GM12875 (cell line): Measurements from ENCODE around the gene CNGB1.

Experiments
- H3K4me3 ChIP-seq: one replicate; pipeline ENCODE4 v1.5.1; 2011; ENCODE audit warnings: low read depth, low read length, control low read depth
- CTCF ChIP-seq: IDR thresholded peaks from 2 replicates; pipeline ENCODE4 v1.5.1; 2011; ENCODE audit warnings: low read depth, mild to moderate bottlenecking, control low read depth, inconsistent platforms, low read length, moderate library complexity, borderline replicate concordance; ENCODE audit not compliant: insufficient read depth

CNGB1 gene

GRCh38 chr16:57966204-57966771 lies 4.6 kb downstream of the CNGB1 start:
- no peak for TF ChIP-seq CTCF
- H3K4me3 ChIP-seq = no peak overlapping the region

GRCh38 chr16:57964157-57964700 lies 6.7 kb downstream of the CNGB1 start:
- no peak for TF ChIP-seq CTCF
- H3K4me3 ChIP-seq = no peak overlapping the region

GRCh38 chr16:57962756-57963155 lies 8.2 kb downstream of the CNGB1 start:
- H3K4me3 ChIP-seq = no peak overlapping the region
- TF ChIP-seq CTCF = no peak

- no peak for TF ChIP-seq CTCF
- H3K4me3 ChIP-seq = no peak overlapping the region
These were observed 8.9 kb downstream of the CNGB1 start for GRCh38 chr16:57962046-57962445.

- no peak for TF ChIP-seq CTCF
- H3K4me3 ChIP-seq = no peak overlapping the region
These were observed 9.4 kb downstream of the CNGB1 start for GRCh38 chr16:57961538-57961937.

GRCh38 chr16:57960826-57961472 lies 10.0 kb downstream of the CNGB1 start:
- TF ChIP-seq CTCF = no peak
- no peak overlapping the region for H3K4me3 ChIP-seq

GRCh38 chr16:57960310-57960709 lies 10.6 kb downstream of the CNGB1 start:
- no peak for TF ChIP-seq CTCF
- H3K4me3 ChIP-seq = no peak overlapping the region
